OCI-LY7 (cell line): ENCODE data around the gene SKIC2.
"Not testable (repeated sequence)": the region's sequence is repeated elsewhere in the genome, so short reads cannot be mapped to it uniquely, and the experiment has no call there.

ENCODE experiments used
- EZH2phosphoT487 ChIP-seq: fragments of 200-600 bp; sonication (generic); IDR thresholded peaks from 2 replicates; pipeline ENCODE4 v1.6.1; 2018; ENCODE audit warnings: low read depth, borderline replicate concordance, mild to moderate bottlenecking, mixed run types, antibody characterized with exemption, low read length, moderate library complexity, mixed read lengths
- TF ChIP-seq, protein P1 (sequence below): fragments of 200-600 bp; sonication (generic); conservative IDR thresholded peaks from 2 replicates; pipeline ENCODE4 v1.5.1; 2014; ENCODE audit warnings: mild to moderate bottlenecking, antibody characterized with exemption, low read length, moderate library complexity, mixed read lengths

DNA sequence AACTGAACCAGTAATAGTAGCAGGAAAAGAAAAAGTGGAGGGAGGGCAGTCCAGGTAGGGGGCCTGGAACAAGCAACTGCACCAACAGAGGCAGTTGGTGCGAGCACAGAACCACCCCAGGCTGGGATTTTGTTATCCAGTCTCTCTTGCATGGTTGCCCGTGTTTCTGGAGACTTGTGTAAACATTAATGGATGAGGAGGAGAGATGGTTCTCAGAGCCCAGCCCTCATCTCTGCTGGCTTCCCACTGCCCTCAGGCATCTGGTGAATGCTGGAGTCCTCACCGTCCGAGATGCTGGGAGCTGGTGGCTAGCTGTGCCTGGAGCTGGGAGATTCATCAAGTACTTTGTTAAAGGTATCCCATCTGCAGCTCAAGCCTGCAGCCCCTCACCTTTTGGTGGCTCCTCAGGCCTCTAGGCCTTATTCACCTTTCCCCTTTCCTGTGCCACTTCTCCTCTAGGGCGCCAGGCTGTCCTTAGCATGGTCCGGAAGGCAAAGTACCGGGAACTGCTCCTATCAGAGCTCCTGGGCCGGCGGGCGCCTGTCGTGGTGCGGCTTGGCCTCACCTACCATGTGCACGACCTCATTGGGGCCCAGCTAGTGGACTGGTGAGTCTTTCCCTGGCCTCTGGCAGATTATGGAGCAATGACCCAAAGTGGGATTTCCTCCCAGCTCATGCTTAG lies 21.4 kb downstream of the SKIC2 start:
- TF ChIP-seq, protein P1, sequence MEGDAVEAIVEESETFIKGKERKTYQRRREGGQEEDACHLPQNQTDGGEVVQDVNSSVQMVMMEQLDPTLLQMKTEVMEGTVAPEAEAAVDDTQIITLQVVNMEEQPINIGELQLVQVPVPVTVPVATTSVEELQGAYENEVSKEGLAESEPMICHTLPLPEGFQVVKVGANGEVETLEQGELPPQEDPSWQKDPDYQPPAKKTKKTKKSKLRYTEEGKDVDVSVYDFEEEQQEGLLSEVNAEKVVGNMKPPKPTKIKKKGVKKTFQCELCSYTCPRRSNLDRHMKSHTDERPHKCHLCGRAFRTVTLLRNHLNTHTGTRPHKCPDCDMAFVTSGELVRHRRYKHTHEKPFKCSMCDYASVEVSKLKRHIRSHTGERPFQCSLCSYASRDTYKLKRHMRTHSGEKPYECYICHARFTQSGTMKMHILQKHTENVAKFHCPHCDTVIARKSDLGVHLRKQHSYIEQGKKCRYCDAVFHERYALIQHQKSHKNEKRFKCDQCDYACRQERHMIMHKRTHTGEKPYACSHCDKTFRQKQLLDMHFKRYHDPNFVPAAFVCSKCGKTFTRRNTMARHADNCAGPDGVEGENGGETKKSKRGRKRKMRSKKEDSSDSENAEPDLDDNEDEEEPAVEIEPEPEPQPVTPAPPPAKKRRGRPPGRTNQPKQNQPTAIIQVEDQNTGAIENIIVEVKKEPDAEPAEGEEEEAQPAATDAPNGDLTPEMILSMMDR: not testable (repeated sequence)
- TF ChIP-seq EZH2phosphoT487: not testable (repeated sequence)
